GM12891 (cell line): ENCODE measurements around the gene SLC39A5.

Experiments
- POLR2A ChIP-seq: IDR thresholded peaks from 2 replicates; pipeline ENCODE4 v1.6.1; 2011; ENCODE audit warnings: low read depth, low read length, control low read depth
- POU2F2 ChIP-seq: IDR thresholded peaks from 2 replicates; pipeline ENCODE4 v1.6.1; 2011; ENCODE audit warnings: low read depth, mild to moderate bottlenecking, control low read depth, low read length, moderate library complexity

GRCh38 chr12:56221757-56222530 is 7.9 kb upstream of the SLC39A5 start, which contains the start of gene RNF41:
- TF ChIP-seq POLR2A (peak; percentile 91), POU2F2 (peak; percentile 10; the same call in 1 of the 2 replicates)
